ENCODE measurements around the gene RBM18. TPM values are rescaled to one million over a fixed set of nuclear protein-coding genes. Genes with fewer than 3 reads are reported as not detected.

RBM18 gene
- total RNA-seq, 4 donors from 2014 or later: 4.6 to 31.8 (median 18.7) TPM

DNA sequence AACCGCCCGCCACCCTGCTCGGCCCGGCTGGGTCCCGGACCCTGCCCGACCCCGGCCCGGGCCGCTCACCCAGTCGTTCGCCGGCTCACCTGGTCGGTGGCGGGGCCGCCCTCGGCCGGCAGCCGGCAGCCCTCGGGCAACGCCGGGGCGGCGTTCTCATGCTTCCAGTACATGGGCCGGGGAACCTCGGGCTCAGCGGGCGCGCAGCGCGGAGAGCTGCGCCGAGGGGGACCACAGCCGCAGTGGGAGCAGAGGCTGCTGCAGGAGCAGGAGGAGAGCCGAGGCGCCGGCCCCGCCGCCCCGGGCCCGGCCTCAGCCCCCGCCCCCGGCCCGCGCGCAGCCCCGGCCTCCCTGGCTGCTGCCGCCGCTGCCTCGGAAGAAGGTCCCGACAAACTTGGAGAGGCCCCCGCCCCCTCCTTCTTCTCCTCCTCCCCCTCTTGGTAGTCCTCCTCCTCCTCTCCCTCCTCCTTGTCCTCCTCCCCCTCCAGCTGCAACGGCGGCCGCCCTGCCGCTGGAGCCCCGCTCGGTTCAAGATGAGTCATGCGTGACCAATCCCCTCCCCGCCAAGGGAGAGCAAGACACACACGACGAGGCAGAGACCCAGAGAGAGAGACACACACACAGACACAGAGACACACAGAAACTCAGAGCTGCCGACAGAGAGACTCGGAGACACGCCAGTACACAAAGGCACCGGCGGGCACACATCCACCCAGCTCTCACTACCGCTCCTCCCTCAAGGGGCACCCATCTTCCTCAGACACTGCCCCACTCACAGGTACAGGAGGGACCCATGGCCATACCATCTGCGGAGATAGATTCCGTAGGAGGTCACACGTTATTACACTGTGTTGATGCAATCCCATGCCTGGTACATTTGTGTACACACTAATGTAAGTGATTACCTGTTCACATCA lies 35.8 kb downstream of the RBM18 start, which contains the start of gene LHX6:
LHX6 (minus strand) TSS at position 390 of the 917 bp plus-strand sequence; CDS start at position 173, 217 bp downstream.
- intact Hi-C loops (cut with DNase I; ENCODE audit: low total_unique reads): no loop called here
- DNase-seq: no peak
- Histone ChIP-seq H3K4me1 (peaks cover 0 to 4% of the 10 kb centered on the region in 2 donors), H3K9me3 (no peaks in the 10 kb centered on the region), H3K4me3 (peak within 1 kb of the TSS; percentile 18 to 38), H3K27me3 (peaks cover 8 to 38% of the 10 kb centered on the region in 2 donors), H3K36me3 (no peaks in the 10 kb centered on the region), H3K27ac (peak within 1 kb of the TSS in 1 of 2 donors; percentile 32)
- TF ChIP-seq POLR2A (IDR thresholded peaks at IDR 0.05): no peak
- TF ChIP-seq, protein P1, sequence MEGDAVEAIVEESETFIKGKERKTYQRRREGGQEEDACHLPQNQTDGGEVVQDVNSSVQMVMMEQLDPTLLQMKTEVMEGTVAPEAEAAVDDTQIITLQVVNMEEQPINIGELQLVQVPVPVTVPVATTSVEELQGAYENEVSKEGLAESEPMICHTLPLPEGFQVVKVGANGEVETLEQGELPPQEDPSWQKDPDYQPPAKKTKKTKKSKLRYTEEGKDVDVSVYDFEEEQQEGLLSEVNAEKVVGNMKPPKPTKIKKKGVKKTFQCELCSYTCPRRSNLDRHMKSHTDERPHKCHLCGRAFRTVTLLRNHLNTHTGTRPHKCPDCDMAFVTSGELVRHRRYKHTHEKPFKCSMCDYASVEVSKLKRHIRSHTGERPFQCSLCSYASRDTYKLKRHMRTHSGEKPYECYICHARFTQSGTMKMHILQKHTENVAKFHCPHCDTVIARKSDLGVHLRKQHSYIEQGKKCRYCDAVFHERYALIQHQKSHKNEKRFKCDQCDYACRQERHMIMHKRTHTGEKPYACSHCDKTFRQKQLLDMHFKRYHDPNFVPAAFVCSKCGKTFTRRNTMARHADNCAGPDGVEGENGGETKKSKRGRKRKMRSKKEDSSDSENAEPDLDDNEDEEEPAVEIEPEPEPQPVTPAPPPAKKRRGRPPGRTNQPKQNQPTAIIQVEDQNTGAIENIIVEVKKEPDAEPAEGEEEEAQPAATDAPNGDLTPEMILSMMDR (IDR thresholded peaks at IDR 0.05): no peak

DNA sequence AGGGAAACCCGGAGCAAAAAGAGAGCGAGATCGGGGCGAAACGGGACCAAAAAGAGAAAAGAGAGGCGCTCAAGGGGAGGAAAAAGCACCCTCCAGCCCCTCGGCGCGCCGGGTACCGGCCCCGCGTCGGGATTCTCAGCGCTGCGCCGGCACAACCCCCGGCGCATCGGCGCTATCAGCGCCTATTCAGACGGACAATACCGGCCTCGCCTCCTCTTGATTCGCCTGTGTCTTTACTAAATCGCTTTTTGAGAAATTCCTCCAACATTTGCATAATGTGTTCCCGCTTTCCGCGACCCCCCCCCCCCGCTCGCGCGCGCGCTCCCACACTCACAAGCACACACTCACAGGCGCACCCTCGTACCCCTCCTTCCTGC lies 36.5 kb downstream of the RBM18 start:
- no peak for DNase-seq
- TF ChIP-seq POLR2A (IDR thresholded peaks at IDR 0.05): no peak
- TF ChIP-seq, protein P1 (IDR thresholded peaks at IDR 0.05): no peak
- peak overlapping the region in 1 of 2 donors; percentile 32 for H3K27ac ChIP-seq
- peak overlapping the region; percentile 18 to 38 for H3K4me3 ChIP-seq
- H3K9me3 ChIP-seq: no peaks in the 10 kb centered on the region
- no peaks in the 10 kb centered on the region for H3K36me3 ChIP-seq
- peaks cover 8 to 43% of the 10 kb centered on the region in 2 donors for H3K27me3 ChIP-seq
- H3K4me1 ChIP-seq: peaks cover 0 to 4% of the 10 kb centered on the region in 2 donors
- intact Hi-C loops (cut with DNase I; ENCODE audit: low total_unique reads): no loop called here

DNA sequence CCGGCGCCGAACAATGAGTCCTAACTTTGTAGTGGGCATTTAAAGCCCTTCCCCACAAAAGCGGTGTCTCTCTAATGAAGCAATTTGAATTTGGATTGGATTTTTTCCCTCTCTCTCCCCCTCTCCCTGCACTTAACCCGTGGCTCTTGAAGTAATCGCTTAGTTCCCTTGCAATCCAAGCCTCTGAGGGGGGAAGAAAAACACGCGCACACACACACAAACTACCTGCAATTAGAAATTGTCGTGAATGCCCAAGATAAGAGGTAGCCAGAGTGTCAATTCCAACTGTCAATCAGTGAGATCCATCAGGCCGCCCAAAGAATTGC lies 37.1 kb downstream of the RBM18 start:
- intact Hi-C loops (cut with DNase I; ENCODE audit: low total_unique reads): no loop called here
- no peak overlapping the region for H3K27ac ChIP-seq

DNA sequence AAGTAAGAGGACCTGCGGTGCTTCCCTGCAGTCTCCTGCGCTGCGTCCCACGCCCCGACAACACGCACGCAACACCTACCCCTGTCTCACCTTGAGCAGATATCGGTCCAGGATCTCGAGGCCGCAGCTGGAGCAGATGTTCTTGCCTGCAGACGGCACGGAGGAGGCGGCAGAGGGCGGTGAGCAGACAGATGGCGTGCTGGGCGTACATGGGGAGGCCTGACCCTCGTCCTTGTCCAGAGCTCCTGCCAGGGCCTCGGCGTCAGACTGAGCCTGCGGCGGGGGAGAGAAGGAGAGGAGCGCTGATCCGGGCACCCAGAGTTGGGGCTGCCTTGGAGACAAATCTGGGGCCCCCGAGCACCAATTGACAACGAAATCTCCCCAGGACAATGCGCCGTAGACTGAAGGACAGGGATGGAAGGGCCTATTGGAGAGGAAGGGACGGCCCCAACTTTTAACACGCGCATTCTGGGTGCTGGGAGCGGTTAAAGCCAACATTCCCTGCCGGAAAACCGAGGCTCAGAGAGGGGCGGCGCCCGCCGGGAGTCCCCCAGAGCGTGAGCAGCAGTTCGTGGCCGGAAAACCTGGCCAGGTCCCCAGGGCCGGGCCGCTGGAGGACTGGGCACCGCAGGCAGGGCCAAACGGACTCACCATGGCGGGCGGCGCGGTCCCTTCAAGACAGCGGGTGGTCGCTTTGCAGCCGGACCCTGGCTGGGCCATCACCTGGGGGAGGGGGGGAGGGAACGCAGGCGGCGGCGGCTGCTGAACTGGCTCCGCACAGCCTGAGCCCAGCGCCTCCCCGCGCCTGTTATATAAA lies 37.7 kb downstream of the RBM18 start:
- peaks cover 8 to 52% of the 10 kb centered on the region in 2 donors for H3K27me3 ChIP-seq
- intact Hi-C loops (cut with DNase I; ENCODE audit: low total_unique reads): no loop called here

More for the DNA sequence above, 37.1 kb downstream of the RBM18 start:
- H3K36me3 ChIP-seq: no peaks in the 10 kb centered on the region
- no peak for DNase-seq
- H3K27me3 ChIP-seq: peaks cover 8 to 46% of the 10 kb centered on the region in 2 donors
- no peaks in the 10 kb centered on the region for H3K9me3 ChIP-seq
- peaks cover 0 to 4% of the 10 kb centered on the region in 2 donors for H3K4me1 ChIP-seq
- TF ChIP-seq POLR2A (IDR thresholded peaks at IDR 0.05): no peak
- TF ChIP-seq, protein P1 (IDR thresholded peaks at IDR 0.05): no peak
- H3K4me3 ChIP-seq: no peak overlapping the region

More for the DNA sequence above, 37.7 kb downstream of the RBM18 start:
- no peak for DNase-seq
- no peak for TF ChIP-seq POLR2A (IDR thresholded peaks at IDR 0.05)
- TF ChIP-seq, protein P1 (IDR thresholded peaks at IDR 0.05): no peak
- Histone ChIP-seq H3K36me3 (no peaks in the 10 kb centered on the region), H3K27ac (no peak overlapping the region), H3K9me3 (no peaks in the 10 kb centered on the region), H3K4me1 (peaks cover 0 to 4% of the 10 kb centered on the region in 2 donors), H3K4me3 (no peak overlapping the region)

All from uterus (tissue), 4 donors.